Right atrium auricular region (tissue), 2 donors: ENCODE data around the gene TMEM232. TPM values are rescaled to one million over a fixed set of nuclear protein-coding genes. Genes with fewer than 3 reads are reported as not detected.

Experiments used
- DNase-seq: peaks from one replicate; pipeline ENCODE4 v3.0.0-alpha.2; 2019; ENCODE audit warnings: low spot score
- H3K27ac ChIP-seq, 2 donors: fragments of 200-600 bp; sonication (generic); 1 replicate in 1 of 2; 2 replicates in 1 of 2; pipeline ENCODE4 v1.5.1; 2016 to 2019
- H3K27me3 ChIP-seq, 2 donors: fragments of 200-600 bp; sonication (generic); one replicate each; pipeline versions ENCODE4 v1.5.1 to v1.6.0; 2017 to 2019
- H3K36me3 ChIP-seq: fragments of 200-600 bp; sonication (generic); one replicate; pipeline ENCODE4 v1.5.1; 2016
- H3K4me1 ChIP-seq, 2 donors: fragments of 200-600 bp; sonication (generic); one replicate each; pipeline versions ENCODE4 v1.5.1 to v1.6.0; 2017 to 2019
- H3K4me3 ChIP-seq, 2 donors: fragments of 200-600 bp; sonication (generic); 1 replicate in 1 of 2; 2 replicates in 1 of 2; pipeline ENCODE4 v1.5.1; 2017 to 2019; ENCODE audit warnings: mild to moderate bottlenecking in 1 of 2, moderate library complexity in 1 of 2
- H3K9me3 ChIP-seq, 2 donors: fragments of 200-600 bp; sonication (generic); one replicate each; pipeline ENCODE4 v1.5.1; 2019
- total RNA-seq, 2 donors: library from RNA; depleted of rRNA; stranded (reverse); fragments of >200 nt; gene quantifications; one replicate each; pipeline ENCODE4 v1.1.0, GENCODE V29; 2016
- TF ChIP-seq, protein P1 (sequence below), 2 donors: fragments of 200-600 bp; sonication (generic); IDR thresholded peaks; one replicate each; pipeline ENCODE4 v1.5.1; 2019; ENCODE audit warnings: antibody characterized with exemption in 2 of 2

Gene TMEM232
- total RNA-seq, 2 donors from 2014 or later, result 1.1 to 1.2 TPM

DNA sequence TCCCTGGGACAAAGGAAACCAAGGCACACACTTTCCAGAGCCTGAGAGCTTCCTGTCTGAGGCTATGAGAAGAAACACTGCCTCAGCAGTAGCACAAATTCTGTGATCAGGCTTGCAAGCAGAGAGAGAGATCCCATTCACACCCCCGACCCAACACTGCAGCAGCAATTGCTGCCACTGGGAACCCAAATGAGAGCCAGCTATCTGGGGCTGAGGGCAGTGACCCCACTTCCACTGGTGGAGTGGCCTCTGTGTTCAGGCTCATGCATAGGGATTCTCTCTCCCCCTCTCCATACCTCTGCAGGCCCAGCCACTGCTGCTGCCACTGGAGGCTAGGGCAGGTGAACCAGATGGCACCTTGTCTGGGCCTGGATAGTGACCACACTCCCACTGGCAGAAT is 95.2 kb downstream of the TMEM232 start:
- peaks cover 0 to 4% of the 10 kb centered on the region in 2 donors for H3K9me3 ChIP-seq
- H3K27ac ChIP-seq, result no peak overlapping the region
- H3K4me1 ChIP-seq, result no peaks in the 10 kb centered on the region
- TF ChIP-seq, protein P1, sequence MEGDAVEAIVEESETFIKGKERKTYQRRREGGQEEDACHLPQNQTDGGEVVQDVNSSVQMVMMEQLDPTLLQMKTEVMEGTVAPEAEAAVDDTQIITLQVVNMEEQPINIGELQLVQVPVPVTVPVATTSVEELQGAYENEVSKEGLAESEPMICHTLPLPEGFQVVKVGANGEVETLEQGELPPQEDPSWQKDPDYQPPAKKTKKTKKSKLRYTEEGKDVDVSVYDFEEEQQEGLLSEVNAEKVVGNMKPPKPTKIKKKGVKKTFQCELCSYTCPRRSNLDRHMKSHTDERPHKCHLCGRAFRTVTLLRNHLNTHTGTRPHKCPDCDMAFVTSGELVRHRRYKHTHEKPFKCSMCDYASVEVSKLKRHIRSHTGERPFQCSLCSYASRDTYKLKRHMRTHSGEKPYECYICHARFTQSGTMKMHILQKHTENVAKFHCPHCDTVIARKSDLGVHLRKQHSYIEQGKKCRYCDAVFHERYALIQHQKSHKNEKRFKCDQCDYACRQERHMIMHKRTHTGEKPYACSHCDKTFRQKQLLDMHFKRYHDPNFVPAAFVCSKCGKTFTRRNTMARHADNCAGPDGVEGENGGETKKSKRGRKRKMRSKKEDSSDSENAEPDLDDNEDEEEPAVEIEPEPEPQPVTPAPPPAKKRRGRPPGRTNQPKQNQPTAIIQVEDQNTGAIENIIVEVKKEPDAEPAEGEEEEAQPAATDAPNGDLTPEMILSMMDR (IDR thresholded peaks at IDR 0.05), result no peak
- no peaks in the 10 kb centered on the region for H3K36me3 ChIP-seq
- no peak overlapping the region for H3K4me3 ChIP-seq
- H3K27me3 ChIP-seq, result no peaks in the 10 kb centered on the region
- no peak for DNase-seq

DNA sequence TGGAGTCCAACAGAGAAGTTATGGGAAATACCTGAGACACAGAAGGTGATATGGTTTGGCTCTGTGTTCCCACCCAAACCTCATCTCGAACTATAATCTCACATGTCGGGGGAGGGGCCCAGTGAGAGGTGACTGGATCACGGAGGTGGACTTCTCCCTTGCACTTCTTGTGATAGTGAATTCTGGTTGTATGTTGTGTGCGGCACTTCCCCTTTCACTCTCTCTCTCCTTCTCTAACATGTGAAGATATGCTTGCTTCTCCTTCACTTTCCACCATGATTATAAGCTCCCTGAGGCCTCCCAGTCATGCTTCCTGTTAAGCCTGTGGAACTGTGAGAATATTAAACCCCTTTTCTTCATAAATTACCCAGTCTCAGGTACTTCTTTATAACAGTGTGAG is 96.1 kb downstream of the TMEM232 start:
- Histone ChIP-seq H3K36me3 (no peaks in the 10 kb centered on the region), H3K27me3 (no peaks in the 10 kb centered on the region), H3K9me3 (peaks cover 0 to 4% of the 10 kb centered on the region in 2 donors), H3K4me3 (no peak overlapping the region), H3K4me1 (no peaks in the 10 kb centered on the region), H3K27ac (no peak overlapping the region)
- DNase-seq, result no peak
- TF ChIP-seq, protein P1 (IDR thresholded peaks at IDR 0.05), result no peak

DNA sequence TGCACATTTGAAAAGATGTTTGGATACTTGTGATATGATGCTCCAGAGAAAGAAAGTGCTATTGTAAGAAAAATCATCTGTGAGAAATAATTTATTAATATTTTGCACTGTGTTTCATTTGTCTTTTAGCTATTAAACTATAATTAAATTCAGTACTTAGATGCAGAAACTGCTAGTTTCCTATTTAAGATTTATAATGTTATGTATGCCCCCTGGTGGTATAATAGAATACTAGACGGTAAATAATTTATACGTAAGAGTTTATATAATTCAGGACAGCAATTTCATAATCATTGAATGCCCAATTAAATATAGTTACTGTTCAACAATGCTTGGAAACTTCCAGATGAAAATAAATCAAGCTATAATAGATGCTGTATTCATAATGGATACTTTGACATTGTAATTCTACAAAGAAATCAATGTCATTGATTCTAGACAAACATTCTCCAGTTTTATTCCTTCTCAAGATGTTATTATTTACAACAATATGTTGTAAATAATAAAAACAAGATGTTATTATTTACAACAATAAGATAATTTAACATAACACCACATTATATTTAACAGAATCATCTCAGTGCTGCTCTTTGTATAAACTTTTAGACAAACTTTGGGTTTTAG is 101.0 kb downstream of the TMEM232 start:
- Histone ChIP-seq H3K36me3 (no peaks in the 10 kb centered on the region), H3K9me3 (no peaks in the 10 kb centered on the region), H3K4me1 (no peaks in the 10 kb centered on the region), H3K27me3 (no peaks in the 10 kb centered on the region), H3K27ac (no peak overlapping the region), H3K4me3 (no peak overlapping the region)
- TF ChIP-seq, protein P1 (IDR thresholded peaks at IDR 0.05), result peak; percentile 17 to 73
- DNase-seq, result no peak

DNA sequence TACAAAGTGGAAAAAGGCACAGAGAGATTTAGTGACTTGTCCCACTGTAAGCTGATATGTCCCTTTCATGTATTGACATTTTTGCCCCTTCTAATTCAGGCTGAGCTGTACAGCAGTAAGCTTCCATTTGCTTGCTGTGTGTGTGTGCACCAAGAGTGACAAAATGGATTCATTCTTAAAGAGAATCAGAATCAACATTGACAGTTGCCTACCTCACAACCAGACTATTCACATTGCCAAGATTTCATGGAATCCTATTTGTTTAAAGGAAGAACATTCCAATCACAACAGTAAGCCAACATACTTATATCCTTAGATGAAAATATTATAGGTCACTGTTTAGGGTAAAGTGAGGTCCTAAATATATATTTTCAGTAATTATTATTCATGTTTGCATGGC is 102.6 kb downstream of the TMEM232 start:
- H3K4me1 ChIP-seq, result no peaks in the 10 kb centered on the region
- H3K4me3 ChIP-seq, result no peak overlapping the region

DNA sequence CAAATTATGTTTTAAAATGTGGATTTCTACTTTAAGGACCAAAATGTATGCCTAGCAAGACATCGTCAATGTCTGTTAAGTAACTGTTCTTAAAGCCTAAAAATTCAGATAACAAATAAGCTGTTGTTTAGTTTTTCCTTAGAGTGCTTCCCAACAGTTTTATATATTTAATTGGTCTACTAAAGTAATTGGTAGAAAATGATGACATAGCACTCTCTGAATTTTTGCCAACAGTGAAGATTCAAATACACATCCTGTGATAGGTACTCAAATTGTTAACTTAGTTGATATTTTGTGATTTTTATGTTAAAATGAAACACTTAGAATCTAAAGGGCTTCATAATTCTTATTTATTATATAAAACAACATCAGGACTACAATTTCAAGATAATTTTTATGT is 107.5 kb downstream of the TMEM232 start:
- Histone ChIP-seq H3K4me1 (no peaks in the 10 kb centered on the region), H3K27ac (no peak overlapping the region), H3K4me3 (no peak overlapping the region), H3K9me3 (peaks cover 0 to 25% of the 10 kb centered on the region in 2 donors), H3K27me3 (no peaks in the 10 kb centered on the region), H3K36me3 (no peaks in the 10 kb centered on the region)
- no peak for DNase-seq
- TF ChIP-seq, protein P1 (IDR thresholded peaks at IDR 0.05), result no peak

More for the DNA sequence above, 102.6 kb downstream of the TMEM232 start:
- no peak for DNase-seq
- no peaks in the 10 kb centered on the region for H3K9me3 ChIP-seq
- H3K27ac ChIP-seq, result no peak overlapping the region
- H3K36me3 ChIP-seq, result no peaks in the 10 kb centered on the region
- TF ChIP-seq, protein P1 (IDR thresholded peaks at IDR 0.05), result no peak
- no peaks in the 10 kb centered on the region for H3K27me3 ChIP-seq

DNA sequence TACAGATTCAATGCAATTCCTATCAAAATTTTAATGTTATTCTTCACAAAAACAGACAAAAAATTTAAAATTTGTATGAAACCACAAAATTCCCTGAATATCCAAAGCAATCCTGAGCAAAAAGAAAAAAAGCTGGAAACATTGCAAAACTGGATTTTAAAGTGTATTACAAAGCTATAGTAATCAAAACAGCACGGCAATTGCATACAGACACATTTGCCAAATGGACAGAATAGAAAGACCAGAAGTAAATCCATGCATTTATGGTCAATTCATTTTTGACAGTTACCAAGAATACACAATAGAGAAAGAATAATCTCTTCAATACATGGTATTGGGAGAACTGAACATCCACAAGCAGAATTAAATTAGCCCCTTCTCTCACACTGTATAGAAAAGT is 110.5 kb downstream of the TMEM232 start:
- no peak overlapping the region for H3K4me3 ChIP-seq
- no peaks in the 10 kb centered on the region for H3K36me3 ChIP-seq
- H3K27me3 ChIP-seq, result no peaks in the 10 kb centered on the region
- H3K4me1 ChIP-seq, result no peaks in the 10 kb centered on the region
- peaks cover 0 to 25% of the 10 kb centered on the region in 2 donors for H3K9me3 ChIP-seq
- no peak overlapping the region for H3K27ac ChIP-seq
- TF ChIP-seq, protein P1 (IDR thresholded peaks at IDR 0.05), result no peak
- no peak for DNase-seq
